B cell (primary cell): ENCODE measurements around the gene CARS2. TPM values are rescaled to one million over a fixed set of nuclear protein-coding genes. Genes with fewer than 3 reads are reported as not detected.

Experiments used
- ATAC-seq: fragments of 200-7000 bp; cut with Tn5 transposase; one replicate; pipeline ENCODE4 v1.10.0; 2021; ENCODE audit warnings: low read depth, mild to moderate bottlenecking, moderate number of reproducible peaks, moderate library complexity
- CTCF ChIA-PET: fragments of 350-600 bp; sonication (Branson Sonifier 250); formaldehyde crosslinking; loops from one replicate; lab custom pipeline; 2021; ENCODE audit warnings: antibody characterized with exemption, inconsistent platforms; lab: Charles Lee
- POLR2A ChIA-PET: fragments of 350-600 bp; sonication (Branson Sonifier 250); formaldehyde crosslinking; loops from one replicate; lab custom pipeline; 2021; ENCODE audit warnings: antibody characterized with exemption; lab: Charles Lee
- DNase-seq: peaks from one replicate; pipeline ENCODE4 v3.0.0; 2013
- H2AFZ ChIP-seq: 2 replicates; pipeline ENCODE4 v1.6.1; 2012; ENCODE audit warnings: mild to moderate bottlenecking, low read depth, low read length; ENCODE audit not compliant: insufficient read depth, poor library complexity, severe bottlenecking
- H3K27ac ChIP-seq, 2 donors: 1 replicate in 1 of 2; 2 replicates in 1 of 2; pipeline ENCODE4 v1.5.1; 2012 to 2013; ENCODE audit warnings: low read length in 2 of 2, mild to moderate bottlenecking in 2 of 2, moderate library complexity in 1 of 2
- H3K27me3 ChIP-seq, 4 experiments: fragments of 200-600 bp in 1 of 4; sonication (generic) in 1 of 4; replicated peaks in 1 of 4; 1 replicate in 2 of 4; 2 replicates in 2 of 4; pipeline versions ENCODE4 v1.6.1 to v1.7.0; 2013 to 2016; ENCODE audit warnings: low read length in 3 of 4, mild to moderate bottlenecking in 2 of 4, mixed read lengths in 1 of 4, moderate library complexity in 1 of 4; ENCODE audit not compliant: insufficient read depth in 4 of 4, control insufficient read depth in 3 of 4; ENCODE audit errors: control extremely low read depth in 1 of 4
- H3K36me3 ChIP-seq, 2 experiments: replicated peaks in 1 of 2; 1 replicate in 1 of 2; 2 replicates in 1 of 2; pipeline versions ENCODE4 v1.6.1 to v1.7.1; 2013; ENCODE audit warnings: low read length in 1 of 2; ENCODE audit not compliant: insufficient read depth in 2 of 2, control insufficient read depth in 1 of 2; ENCODE audit errors: control extremely low read depth in 1 of 2, extremely low read depth in 1 of 2
- H3K4me1 ChIP-seq, 2 donors: fragments of 200-600 bp in 1 of 2; sonication (generic) in 1 of 2; 1 replicate in 1 of 2; 2 replicates in 1 of 2; pipeline versions ENCODE4 v1.5.1 to v1.6.1; 2013 to 2017; ENCODE audit warnings: low read length in 2 of 2; ENCODE audit not compliant: control insufficient read depth in 2 of 2, insufficient read depth in 2 of 2
- H3K4me2 ChIP-seq: replicated peaks from 2 replicates; pipeline ENCODE3; 2012; ENCODE audit warnings: mild to moderate bottlenecking, low read depth, low read length; ENCODE audit not compliant: poor library complexity, severe bottlenecking
- H3K4me3 ChIP-seq, 5 experiments: fragments of 200-600 bp in 1 of 5; sonication (generic) in 1 of 5; 1 replicate in 3 of 5; 2 replicates in 2 of 5; pipeline versions ENCODE4 v1.5.1 to v1.7.0; 2011 to 2016; ENCODE audit warnings: low read length in 4 of 5, mild to moderate bottlenecking in 4 of 5, low read depth in 2 of 5, control low read depth in 1 of 5, moderate library complexity in 1 of 5; ENCODE audit not compliant: insufficient read depth in 1 of 5; ENCODE audit errors: control extremely low read depth in 1 of 5, extremely low read depth in 1 of 5
- H3K79me2 ChIP-seq: fragments of 200-600 bp; sonication (generic); one replicate; pipeline ENCODE4 v1.6.0; 2016; ENCODE audit warnings: low read length; ENCODE audit not compliant: control insufficient read depth, insufficient read depth
- H3K9ac ChIP-seq: fragments of 200-600 bp; sonication (generic); 2 replicates; pipeline ENCODE4 v1.6.1; 2017; ENCODE audit warnings: mild to moderate bottlenecking, low read length, moderate library complexity
- H3K9me3 ChIP-seq, 3 donors: one replicate each; pipeline versions ENCODE4 v1.6.1 to v1.7.1; 2013; ENCODE audit warnings: low read length in 2 of 3; ENCODE audit not compliant: control insufficient read depth in 2 of 3, insufficient read depth in 1 of 3; ENCODE audit errors: control extremely low read depth in 1 of 3
- H4K20me1 ChIP-seq: 2 replicates; pipeline ENCODE4 v1.6.0; 2012; ENCODE audit warnings: mild to moderate bottlenecking, low read length; ENCODE audit not compliant: insufficient read depth, control insufficient read depth, poor library complexity, severe bottlenecking
- H3K27ac Mint-ChIP-seq: one replicate; pipeline ENCODE4 v1.8.0; 2021; ENCODE audit warnings: mixed read lengths
- H3K27me3 Mint-ChIP-seq: one replicate; pipeline ENCODE4 v1.8.0; 2021; ENCODE audit warnings: mixed read lengths
- H3K4me1 Mint-ChIP-seq: one replicate; pipeline ENCODE4 v1.8.0; 2021; ENCODE audit warnings: mixed read lengths
- H3K4me3 Mint-ChIP-seq: one replicate; pipeline ENCODE4 v1.8.0; 2021; ENCODE audit warnings: mixed read lengths
- H3K9me3 Mint-ChIP-seq: one replicate; pipeline ENCODE4 v1.8.0; 2022; ENCODE audit warnings: mixed read lengths; ENCODE audit not compliant: insufficient read depth
- CTCF ChIP-seq: fragments of 200-600 bp; IDR thresholded peaks from one replicate; pipeline ENCODE4 v1.8.0; 2022; ENCODE audit warnings: antibody characterized with exemption, mild to moderate bottlenecking
- EZH2 ChIP-seq: IDR thresholded peaks from 2 replicates; pipeline ENCODE4 v1.6.1; 2012; ENCODE audit warnings: borderline replicate concordance, low read depth, mild to moderate bottlenecking, moderate library complexity, low read length; ENCODE audit not compliant: insufficient read depth, poor library complexity, severe bottlenecking
- WGBS: methylation state at CpG from one replicate; pipeline ENCODE4 v1.1.5; 2013; ENCODE audit warnings: missing lambda C conversion rate; ENCODE audit not compliant: insufficient coverage; 5-methylcytosine and 5-hydroxymethylcytosine counted together
- intact Hi-C: fragments of 100-400 bp; cut with micrococcal nuclease; formaldehyde crosslinking; loops from one replicate; pipeline ENCODE4 v1.10.0; 2022
- polyA plus RNA-seq: library from polyadenylated mRNA; depleted of rRNA; stranded (reverse); fragments of >200 nt; gene quantifications from 2 replicates; pipeline ENCODE4 v1.2.3, GENCODE V29; 2012
- total RNA-seq, 2 donors: library from RNA; stranded (reverse); fragments of 120-200 nt in 1 of 2; gene quantifications; 1 replicate in 1 of 2; 2 replicates in 1 of 2; pipeline versions ENCODE4 v1.2.3 to v1.2.4, GENCODE V29; 2013 to 2022

CARS2 gene
- total and polyA plus RNA-seq, 2 donors (not counting 1 experiment from before 2014, with no cell fraction given), result 154 to 188 TPM

DNA sequence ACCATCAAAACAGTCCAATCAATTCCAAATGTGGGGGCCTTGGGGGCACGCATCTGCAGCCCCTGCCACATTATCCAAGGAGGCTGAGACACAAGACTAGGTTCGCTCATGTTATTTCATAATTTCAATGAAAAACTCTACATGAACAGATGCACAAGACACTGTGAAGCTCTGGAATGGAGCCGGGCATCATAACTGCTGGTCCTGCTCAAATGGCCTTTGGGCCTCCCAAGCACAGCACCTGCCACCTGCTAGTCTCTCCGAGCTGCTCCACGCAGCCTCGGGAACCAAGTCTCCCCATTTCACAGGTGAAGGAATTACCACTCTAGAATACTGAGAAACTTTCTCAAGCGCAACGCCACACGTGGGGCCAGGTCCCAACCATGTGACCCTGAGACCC is 16.9 kb downstream of the CARS2 start:
- peaks cover 25 to 60% of the 10 kb centered on the region in 2 experiments for H3K36me3 ChIP-seq
- no peak overlapping the region for H2AFZ ChIP-seq
- no peaks in the 10 kb centered on the region for H3K9me3 ChIP-seq
- peaks cover 6% of the 10 kb centered on the region for H4K20me1 ChIP-seq
- 91% methylated on average over 9 of the region's 9 CpGs for WGBS
- no peaks in the 10 kb centered on the region for H3K4me1 Mint-ChIP-seq
- peak overlapping the region; percentile 3 for H3K27ac Mint-ChIP-seq
- ChIA-PET CTCF (interaction anchor here (1.4 kb wide), 1 partner anchor 536 kb away, joined by 3 read pairs; no protein-coding TSS in a partner anchor), POLR2A (no interaction called here)
- TF ChIP-seq EZH2 (no peak), CTCF (no peak)
- no peaks in the 10 kb centered on the region for H3K9me3 Mint-ChIP-seq
- H3K27me3 Mint-ChIP-seq, result no peaks in the 10 kb centered on the region
- H3K4me3 Mint-ChIP-seq, result no peak overlapping the region
- H3K4me3 ChIP-seq, result no peak overlapping the region
- no peak overlapping the region for H3K27ac ChIP-seq
- H3K4me2 ChIP-seq, result no peak overlapping the region
- H3K9ac ChIP-seq, result no peak overlapping the region
- DNase-seq (no peak), ATAC-seq (no peak)
- peaks cover 6% of the 10 kb centered on the region for H3K79me2 ChIP-seq
- H3K4me1 ChIP-seq, result no peaks in the 10 kb centered on the region
- intact Hi-C loops, result no loop called here
- no peaks in the 10 kb centered on the region for H3K27me3 ChIP-seq

- no peaks in the 10 kb centered on the region for H3K4me1 ChIP-seq
- ATAC-seq (no peak), DNase-seq (no peak)
- peaks cover 6% of the 10 kb centered on the region for H3K79me2 ChIP-seq
- no peaks in the 10 kb centered on the region for H3K4me1 Mint-ChIP-seq
- ChIA-PET CTCF (interaction anchor here (0.8 kb wide), 1 partner anchor 43 kb away, joined by 4 read pairs; no protein-coding TSS in a partner anchor), POLR2A (no interaction called here)
- H3K4me3 ChIP-seq, result no peak overlapping the region
- no peak for TF ChIP-seq CTCF
- TF ChIP-seq EZH2, result no peak
- H3K4me3 Mint-ChIP-seq, result no peak overlapping the region
- H3K36me3 ChIP-seq, result peaks cover 22 to 59% of the 10 kb centered on the region in 2 experiments
- no peak overlapping the region for H3K27ac ChIP-seq
- intact Hi-C loops, result no loop called here
- WGBS, result 97% methylated on average over 11 of the region's 16 CpGs
- no peak overlapping the region for H3K27ac Mint-ChIP-seq
- peaks cover 6% of the 10 kb centered on the region for H4K20me1 ChIP-seq
- H3K4me2 ChIP-seq, result no peak overlapping the region
- H3K9me3 ChIP-seq, result no peaks in the 10 kb centered on the region
- H2AFZ ChIP-seq, result no peak overlapping the region
- no peaks in the 10 kb centered on the region for H3K27me3 Mint-ChIP-seq
- no peak overlapping the region for H3K9ac ChIP-seq
- no peaks in the 10 kb centered on the region for H3K9me3 Mint-ChIP-seq
- H3K27me3 ChIP-seq, result no peaks in the 10 kb centered on the region
These were observed 18.2 kb downstream of the CARS2 start for GRCh38 chr13:110687736-110688135.
